ENCODE results near the gene CKLF.
"Not testable (repeated sequence)": the region's sequence is repeated elsewhere in the genome, so short reads cannot be mapped to it uniquely, and the experiment has no call there.

The CKLF gene

DNA sequence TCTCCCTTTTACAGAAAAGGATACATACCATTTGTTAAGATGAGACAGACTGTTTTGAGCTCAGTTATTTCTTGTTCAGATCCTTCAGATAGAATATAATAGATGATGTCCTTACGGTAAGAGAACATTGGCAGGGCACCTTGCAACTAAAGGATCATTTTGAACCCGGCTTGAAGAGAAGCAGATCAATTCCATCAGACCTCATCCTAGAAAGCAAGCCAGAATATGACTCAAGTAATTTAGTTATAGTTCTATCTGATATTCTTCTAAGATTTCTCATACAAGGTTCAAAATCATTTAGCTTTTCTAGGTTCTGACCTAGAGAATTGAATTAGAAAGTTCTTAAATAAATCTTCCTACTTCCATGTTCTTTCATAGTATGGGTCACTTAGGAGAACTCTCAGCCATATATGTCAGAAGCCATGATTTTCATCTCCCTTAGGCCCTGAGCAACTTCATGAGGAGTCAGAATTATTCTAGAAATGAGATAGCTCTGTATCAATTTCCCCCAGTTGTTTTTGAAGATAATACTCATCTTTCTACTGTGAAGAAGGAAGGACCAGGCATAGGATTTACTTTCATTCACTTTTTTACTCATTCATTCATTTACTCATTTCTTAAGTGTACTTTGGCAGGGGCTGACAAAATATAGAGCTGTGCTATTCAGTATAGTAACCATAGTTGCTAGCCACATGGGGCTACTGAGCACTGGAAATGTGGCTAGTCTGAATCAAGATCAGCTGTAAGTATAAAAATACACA is 11.4 kb downstream of the CKLF start:
- TF ChIP-seq, protein P1, sequence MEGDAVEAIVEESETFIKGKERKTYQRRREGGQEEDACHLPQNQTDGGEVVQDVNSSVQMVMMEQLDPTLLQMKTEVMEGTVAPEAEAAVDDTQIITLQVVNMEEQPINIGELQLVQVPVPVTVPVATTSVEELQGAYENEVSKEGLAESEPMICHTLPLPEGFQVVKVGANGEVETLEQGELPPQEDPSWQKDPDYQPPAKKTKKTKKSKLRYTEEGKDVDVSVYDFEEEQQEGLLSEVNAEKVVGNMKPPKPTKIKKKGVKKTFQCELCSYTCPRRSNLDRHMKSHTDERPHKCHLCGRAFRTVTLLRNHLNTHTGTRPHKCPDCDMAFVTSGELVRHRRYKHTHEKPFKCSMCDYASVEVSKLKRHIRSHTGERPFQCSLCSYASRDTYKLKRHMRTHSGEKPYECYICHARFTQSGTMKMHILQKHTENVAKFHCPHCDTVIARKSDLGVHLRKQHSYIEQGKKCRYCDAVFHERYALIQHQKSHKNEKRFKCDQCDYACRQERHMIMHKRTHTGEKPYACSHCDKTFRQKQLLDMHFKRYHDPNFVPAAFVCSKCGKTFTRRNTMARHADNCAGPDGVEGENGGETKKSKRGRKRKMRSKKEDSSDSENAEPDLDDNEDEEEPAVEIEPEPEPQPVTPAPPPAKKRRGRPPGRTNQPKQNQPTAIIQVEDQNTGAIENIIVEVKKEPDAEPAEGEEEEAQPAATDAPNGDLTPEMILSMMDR (IDR thresholded peaks at IDR 0.05; ENCODE audit: low read depth, low read length, missing control alignments) = no peak
- H3K4me3 ChIP-seq (ENCODE audit: low read depth, low read length) = no peak overlapping the region
- DNase-seq (ENCODE audit: low read depth) = no peak

DNA sequence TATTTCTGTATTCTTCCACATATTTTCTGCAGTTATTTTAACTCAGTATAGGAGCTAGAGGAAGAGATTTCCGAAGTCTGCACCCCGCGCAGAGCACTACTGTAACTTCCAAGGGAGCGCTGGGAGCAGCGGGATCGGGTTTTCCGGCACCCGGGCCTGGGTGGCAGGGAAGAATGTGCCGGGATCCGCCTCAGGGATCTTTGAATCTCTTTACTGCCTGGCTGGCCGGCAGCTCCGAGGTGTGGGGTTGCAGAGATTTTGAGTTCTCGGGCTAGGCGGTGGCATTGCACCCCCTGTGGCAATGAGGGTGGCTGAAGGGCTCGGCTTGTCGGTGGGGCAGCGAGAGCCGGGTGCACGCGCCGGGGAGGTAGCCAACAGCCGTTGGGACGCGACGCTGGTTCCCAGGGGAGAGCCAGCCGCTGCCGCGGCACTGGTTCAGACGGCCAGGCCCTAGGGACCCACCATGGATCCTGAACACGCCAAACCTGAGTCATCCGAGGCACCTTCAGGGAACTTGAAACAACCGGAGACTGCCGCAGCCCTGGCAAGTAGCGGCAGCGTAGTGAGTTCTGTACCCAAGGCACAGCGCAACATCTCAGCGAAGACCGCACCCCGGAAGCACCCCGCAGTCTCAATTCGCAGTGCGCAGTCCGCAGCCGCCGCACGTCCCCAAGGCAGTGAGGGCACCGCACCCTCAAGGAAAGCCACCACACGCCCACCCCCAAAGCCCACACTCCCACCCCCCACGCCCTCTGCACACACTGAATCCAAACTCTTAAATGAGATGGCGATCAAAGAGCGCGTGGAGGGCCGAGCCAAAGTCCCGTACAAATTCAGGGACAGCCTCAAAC is 13.9 kb downstream of the CKLF start, which contains the start of gene CMTM1:
Gene CMTM1 (plus strand): TSS at position 389 of the 851 bp plus-strand sequence. CDS start 75 bp downstream, at position 464.
- TF ChIP-seq, protein P1 (IDR thresholded peaks at IDR 0.05; ENCODE audit: low read depth, low read length, missing control alignments) = no peak
- DNase-seq (ENCODE audit: low read depth) = no peak
- H3K4me3 ChIP-seq (ENCODE audit: low read depth, low read length) = no peak within 1 kb of the TSS

DNA sequence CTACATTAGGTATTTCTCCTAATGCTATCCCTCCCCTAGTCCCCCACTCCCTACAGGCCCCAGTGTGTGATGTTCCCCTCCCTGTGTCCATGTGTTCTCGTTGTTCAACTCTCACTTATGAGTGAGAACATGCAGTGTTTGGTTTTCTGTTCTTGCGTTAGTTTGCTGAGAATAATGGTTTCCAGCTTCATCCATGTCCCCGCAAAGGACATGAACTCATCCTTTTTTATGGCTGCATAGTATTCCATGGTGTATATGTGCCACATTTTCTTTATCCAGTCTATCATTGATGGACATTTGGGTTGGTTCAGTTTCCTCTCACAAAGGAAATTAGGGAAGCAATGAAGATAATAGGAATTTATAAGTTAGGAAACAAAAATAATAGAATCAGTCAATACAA is 14.9 kb downstream of the CKLF start:
- not testable (repeated sequence) for H3K4me3 ChIP-seq (ENCODE audit: low read depth, low read length); DNase-seq (ENCODE audit: low read depth)

DNA sequence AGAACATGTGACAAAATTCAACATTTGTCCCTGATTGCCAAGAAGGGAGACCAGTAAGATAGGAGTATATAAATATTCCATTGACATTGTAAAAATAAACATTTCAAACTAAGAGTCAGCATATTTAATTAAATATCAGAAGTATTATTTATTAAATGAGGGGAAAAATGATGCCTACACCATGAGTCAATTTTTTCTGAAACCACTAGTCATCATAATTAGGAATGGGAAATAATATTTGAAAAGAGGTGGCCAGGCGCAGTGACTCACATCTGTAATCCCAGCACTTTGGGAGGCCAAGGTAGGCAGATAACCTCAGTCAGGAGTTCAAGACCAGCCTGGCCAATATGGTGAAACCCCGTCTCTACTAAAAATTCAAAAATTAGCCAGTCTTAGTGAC is 16.0 kb downstream of the CKLF start:
- no peak overlapping the region for H3K4me3 ChIP-seq (ENCODE audit: low read depth, low read length)
- TF ChIP-seq, protein P1 (IDR thresholded peaks at IDR 0.05; ENCODE audit: low read depth, low read length, missing control alignments) = no peak
- no peak for DNase-seq (ENCODE audit: low read depth)

DNA sequence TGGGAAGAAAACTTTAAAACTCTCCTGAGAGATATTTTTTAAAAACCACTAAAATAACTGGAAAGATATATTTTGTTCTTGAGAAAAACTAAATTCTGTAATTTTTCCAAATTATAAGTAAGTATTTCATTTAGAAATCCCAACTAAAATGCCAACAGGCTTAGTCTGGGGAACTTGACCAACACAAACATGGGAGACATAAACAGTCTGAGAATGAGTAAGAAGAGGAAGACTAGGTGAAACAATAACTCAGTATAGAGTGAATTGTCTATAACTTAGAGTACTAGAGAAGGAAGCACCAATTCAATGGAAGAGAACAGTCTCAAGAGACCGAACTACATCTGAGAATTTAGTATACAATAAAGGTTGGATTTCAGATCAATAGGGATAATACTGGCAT is 16.8 kb downstream of the CKLF start:
- TF ChIP-seq, protein P1 (IDR thresholded peaks at IDR 0.05; ENCODE audit: low read depth, low read length, missing control alignments) = no peak
- no peak for DNase-seq (ENCODE audit: low read depth)
- no peak overlapping the region for H3K4me3 ChIP-seq (ENCODE audit: low read depth, low read length)

DNA sequence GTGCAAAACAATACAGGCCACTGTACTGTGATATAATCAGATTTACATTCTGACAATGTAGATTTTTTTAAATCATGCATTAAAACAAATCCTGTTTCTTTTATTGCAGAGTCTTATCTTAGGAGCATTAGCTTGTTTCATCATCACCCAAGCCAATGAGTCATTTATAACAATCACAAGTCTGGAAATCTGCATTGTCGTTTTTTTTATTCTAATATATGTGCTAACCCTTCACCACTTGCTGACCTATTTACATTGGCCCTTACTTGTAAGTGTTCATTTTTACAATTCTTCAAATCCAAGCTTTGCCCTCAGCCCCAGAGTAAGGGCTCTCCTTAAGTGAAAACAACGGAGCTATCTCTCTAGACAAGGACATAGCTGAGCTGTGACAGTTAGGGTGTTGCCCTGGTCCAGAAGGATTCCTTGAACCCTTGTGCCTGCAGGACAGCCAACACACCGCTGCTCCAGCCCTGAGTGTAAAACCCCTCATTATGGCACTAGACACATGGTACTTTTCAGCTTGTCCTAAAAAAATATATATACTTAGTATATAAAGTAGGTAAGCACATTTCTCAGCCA is 17.5 kb downstream of the CKLF start:
- H3K4me3 ChIP-seq (ENCODE audit: low read depth, low read length) = no peak overlapping the region
- no peak for DNase-seq (ENCODE audit: low read depth)
- TF ChIP-seq, protein P1 (IDR thresholded peaks at IDR 0.05; ENCODE audit: low read depth, low read length, missing control alignments) = no peak

DNA sequence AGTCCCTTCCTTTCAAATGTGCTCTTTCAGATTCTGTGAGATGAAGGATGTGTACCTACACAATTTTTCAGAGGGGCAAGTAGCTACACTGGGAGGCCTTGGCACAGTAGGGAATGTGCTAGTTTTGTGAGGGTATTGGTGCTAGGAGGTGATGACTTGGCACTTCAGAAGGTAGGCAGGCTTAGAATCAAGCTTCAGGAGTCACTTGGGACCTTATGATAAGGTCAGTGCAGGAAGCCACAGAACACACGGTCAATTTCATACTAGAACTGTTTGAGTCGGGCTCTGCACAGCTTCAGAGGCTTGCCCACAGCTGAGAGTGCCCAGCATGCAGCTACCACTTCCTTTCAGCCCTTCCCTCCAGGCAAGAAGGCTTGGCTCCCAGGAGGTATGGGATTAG is 20.0 kb downstream of the CKLF start:
- DNase-seq (ENCODE audit: low read depth) = no peak
- TF ChIP-seq, protein P1 (IDR thresholded peaks at IDR 0.05; ENCODE audit: low read depth, low read length, missing control alignments) = no peak
- H3K4me3 ChIP-seq (ENCODE audit: low read depth, low read length) = no peak overlapping the region
